GM10248 (cell line): ENCODE data around the gene CCDC51.

Experiments used
- CTCF ChIA-PET: fragments of 300-600 bp; sonication (Branson Sonifier 250); formaldehyde crosslinking; extraction: SDS; loops from one replicate; lab custom pipeline; 2021; ENCODE audit warnings: antibody characterized with exemption; lab: Yijun Ruan, JAX
- POLR2A ChIA-PET: fragments of 350-650 bp; sonication (Branson Sonifier 250); formaldehyde crosslinking; extraction: SDS; loops from one replicate; lab custom pipeline; 2020; ENCODE audit warnings: antibody characterized with exemption; lab: Yijun Ruan, JAX
- DNase-seq: peaks from one replicate; pipeline ENCODE4 v3.0.0; 2012; ENCODE audit errors: extremely low spot score
- CTCF ChIP-seq: IDR thresholded peaks from 2 replicates; pipeline ENCODE4 v1.5.1; 2012; ENCODE audit warnings: mild to moderate bottlenecking, low read depth; ENCODE audit errors: extremely low read depth, missing control alignments, control extremely low read depth

The CCDC51 gene

GRCh38 chr3:48460517-48460902 is 20.6 kb upstream of the CCDC51 start:
- TF ChIP-seq CTCF: no peak
- no peak for DNase-seq
- CTCF ChIA-PET: interaction anchor here (1.4 to 2.0 kb wide), 2 partner anchors 23 to 25 kb away, joined by 4 to 5 read pairs; no protein-coding TSS in a partner anchor
- POLR2A ChIA-PET: no interaction called here

GRCh38 chr3:48459773-48460516 is 20.0 kb upstream of the CCDC51 start:
- POLR2A ChIA-PET: no interaction called here

GRCh38 chr3:48459331-48459730 is 19.4 kb upstream of the CCDC51 start:
- no peak for DNase-seq
- POLR2A ChIA-PET: no interaction called here
- no peak for TF ChIP-seq CTCF
- CTCF ChIA-PET: interaction anchor here (1.1 to 2.2 kb wide), 3 partner anchors 23 to 90 kb away, joined by 4 to 15 read pairs (median 4); no protein-coding TSS in a partner anchor

More at GRCh38 chr3:48459773-48460516, 20.0 kb upstream of the CCDC51 start:
- DNase-seq: no peak
- TF ChIP-seq CTCF: no peak
- CTCF ChIA-PET: interaction anchor here (1.4 kb wide), 1 partner anchor 24 kb away, joined by 4 read pairs; no protein-coding TSS in a partner anchor

GRCh38 chr3:48456456-48456855 is 16.5 kb upstream of the CCDC51 start:
- DNase-seq: no peak
- CTCF ChIA-PET: interaction anchor here (1.3 to 6.5 kb wide), 4 partner anchors 16 to 231 kb away, joined by 3 to 53 read pairs (median 6); no protein-coding TSS in a partner anchor
- POLR2A ChIA-PET: no interaction called here
- no peak for TF ChIP-seq CTCF

GRCh38 chr3:48451270-48451669 is 11.4 kb upstream of the CCDC51 start:
- CTCF ChIA-PET: interaction anchor here (0.8 to 6.5 kb wide), 3 partner anchors 15 to 50 kb away, joined by 3 to 53 read pairs (median 4); no protein-coding TSS in a partner anchor
- DNase-seq: no peak
- POLR2A ChIA-PET: no interaction called here
- no peak for TF ChIP-seq CTCF

- POLR2A ChIA-PET: interaction anchor here (0.6 to 1.8 kb wide), 7 partner anchors 10 to 191 kb away, joined by 3 to 8 read pairs (median 5); partner anchors contain the start of gene PFKFB4
- no peak for TF ChIP-seq CTCF
- peak; percentile 96 for DNase-seq
- CTCF ChIA-PET: interaction anchor here (1.0 to 5.9 kb wide), 10 partner anchors 10 to 214 kb away, joined by 3 to 95 read pairs (median 6); partner anchors contain the start of gene PFKFB4
Observed at GRCh38 chr3:48446425-48447193, 6.7 kb upstream of the CCDC51 start, which contains the start of gene ATRIP. TSS of gene ATRIP (plus strand) at chr3:48446737. CDS start at chr3:48446846, 109 bp downstream.
